Breast epithelium (tissue), 3 donors: ENCODE data around the gene CCRL2.

ENCODE experiments used
- POLR2A ChIP-seq: fragments of 450-650 bp; IDR thresholded peaks from one replicate; pipeline ENCODE4 v1.6.1; 2016; ENCODE audit warnings: antibody characterized with exemption, mild to moderate bottlenecking, moderate library complexity
- POLR2AphosphoS5 ChIP-seq, 3 donors: sonication (generic); formaldehyde crosslinking; IDR thresholded peaks; one replicate each; pipeline ENCODE4 v1.6.1; 2017; ENCODE audit warnings: antibody characterized with exemption in 3 of 3

GRCh38 chr3:46368569-46368968 lies 38.5 kb upstream of the CCRL2 start:
- no peak for TF ChIP-seq POLR2AphosphoS5 (IDR thresholded peaks at IDR 0.05)
- TF ChIP-seq POLR2A = no peak
